Kidney capillary endothelial cell (primary cell): ENCODE results near the gene CARM1.
"Not testable (repeated sequence)": the region's sequence is repeated elsewhere in the genome, so short reads cannot be mapped to it uniquely, and the experiment has no call there.

ENCODE experiments used
- DNase-seq: peaks from one replicate; pipeline ENCODE4 v3.0.0-alpha.2; 2018; ENCODE audit warnings: low spot score

Gene CARM1

GRCh38 chr19:10870955-10871603 is at the start of gene CARM1:
Gene CARM1, plus strand, starts transcription at chr19:10871553. Its CDS starts 150 bp downstream, at chr19:10871703.
- peak; percentile 99 for DNase-seq

GRCh38 chr19:10823690-10824089 is 47.7 kb upstream of the CARM1 start:
- DNase-seq: no peak

GRCh38 chr19:10826231-10826630 is 45.1 kb upstream of the CARM1 start:
- DNase-seq: no peak

- DNase-seq: no peak
Measured at GRCh38 chr19:10826846-10827245, 44.5 kb upstream of the CARM1 start.

- no peak for DNase-seq
Measured at GRCh38 chr19:10828981-10829821, 42.2 kb upstream of the CARM1 start.

- no peak for DNase-seq
Measured at GRCh38 chr19:10829967-10830366, 41.4 kb upstream of the CARM1 start.

GRCh38 chr19:10830370-10830769 is 41.0 kb upstream of the CARM1 start:
- DNase-seq: no peak

GRCh38 chr19:10830931-10831779 is 40.2 kb upstream of the CARM1 start:
- no peak for DNase-seq

GRCh38 chr19:10831987-10832938 is 39.1 kb upstream of the CARM1 start:
- DNase-seq: no peak

- no peak for DNase-seq
Measured at GRCh38 chr19:10832939-10833296, 38.4 kb upstream of the CARM1 start.

GRCh38 chr19:10835089-10835753 is 36.1 kb upstream of the CARM1 start:
- DNase-seq: no peak

GRCh38 chr19:10835754-10836478 is 35.4 kb upstream of the CARM1 start, which contains the start of gene TMED1:
Gene TMED1, minus strand, starts transcription at chr19:10836212. Its CDS starts 21 bp downstream, at chr19:10836191.
- peak; percentile 100 for DNase-seq

GRCh38 chr19:10836479-10837330 is 34.6 kb upstream of the CARM1 start:
- DNase-seq: no peak

GRCh38 chr19:10837649-10838048 is 33.7 kb upstream of the CARM1 start:
- not testable (repeated sequence) for DNase-seq

GRCh38 chr19:10838377-10838776 is 33.0 kb upstream of the CARM1 start:
- DNase-seq: no peak

GRCh38 chr19:10839114-10840050 is 32.0 kb upstream of the CARM1 start:
- no peak for DNase-seq

- no peak for DNase-seq
Measured at GRCh38 chr19:10842788-10843187, 28.6 kb upstream of the CARM1 start.
